HepG2 (cell line): Measurements from ENCODE around the gene HES3. TPM values are rescaled to one million over a fixed set of nuclear protein-coding genes. Genes with fewer than 3 reads are reported as not detected.
A peak's percentile ranks its signal among the peaks of the same experiment; 100 is the strongest.

ENCODE experiments used
- AGO1 ChIP-seq: fragments of 200-400 bp; formaldehyde crosslinking; IDR thresholded peaks from 2 replicates; pipeline ENCODE4 v1.6.1; 2017; ENCODE audit warnings: mild to moderate bottlenecking, low read depth, low read length, moderate library complexity; ENCODE audit not compliant: poor library complexity, severe bottlenecking
- GATA4 ChIP-seq: sonication (generic); IDR thresholded peaks from 2 replicates; pipeline ENCODE4 v1.6.1; 2016; ENCODE audit warnings: antibody characterized with exemption, low read depth, borderline replicate concordance
- NFE2L1 ChIP-seq: sonication (generic); formaldehyde crosslinking; IDR thresholded peaks from 2 replicates; pipeline ENCODE4 v1.4.0; 2020; ENCODE audit warnings: missing genetic modification reagents, mild to moderate bottlenecking, borderline replicate concordance
- ZNF260 ChIP-seq: sonication (generic); formaldehyde crosslinking; IDR thresholded peaks from 2 replicates; pipeline ENCODE4 v1.4.0; 2020; ENCODE audit warnings: missing genetic modification reagents, low read depth, mild to moderate bottlenecking, borderline replicate concordance
- ZNF317 ChIP-seq: sonication (generic); formaldehyde crosslinking; IDR thresholded peaks from 2 replicates; pipeline ENCODE4 v1.5.0; 2020; ENCODE audit warnings: mild to moderate bottlenecking, missing genetic modification reagents
- ZNF713 ChIP-seq: sonication (generic); formaldehyde crosslinking; IDR thresholded peaks from 2 replicates; pipeline ENCODE4 v1.4.0; 2020; ENCODE audit warnings: mild to moderate bottlenecking, missing genetic modification reagents
- ZNF766 ChIP-seq: sonication (generic); formaldehyde crosslinking; IDR thresholded peaks from 2 replicates; pipeline ENCODE4 v1.5.0; 2020; ENCODE audit warnings: missing genetic modification reagents, borderline replicate concordance
- ZSCAN9 ChIP-seq: IDR thresholded peaks from 2 replicates; pipeline ENCODE4 v1.6.1; 2016; ENCODE audit warnings: borderline replicate concordance
- polyA plus RNA-seq, 8 experiments: library from polyadenylated mRNA; depleted of rRNA in 3 of 8; stranded (reverse) in 7 of 8; unstranded in 1 of 8; fragments of >200 nt; fragmentation: Illumina TruSeq in 4 of 8; extraction: Trizol in 4 of 8; gene quantifications; 2 replicates each; pipeline versions ENCODE4 v1.2.1 to v1.2.3, GENCODE V29; 2011 to 2016; ENCODE audit warnings: low read depth in 4 of 8, missing spikeins in 1 of 8, mixed read lengths in 1 of 8; ENCODE audit not compliant: insufficient read depth in 1 of 8
- total RNA-seq, 5 experiments: library from RNA; depleted of rRNA; stranded (reverse); fragments of >200 nt; fragmentation: Illumina TruSeq; extraction: Trizol; gene quantifications; 2 replicates each; pipeline ENCODE4 v1.2.3, GENCODE V29; 2016; ENCODE audit warnings: low read depth in 1 of 5
- TF ChIP-seq, protein P1 (sequence below): sonication (generic); formaldehyde crosslinking; IDR thresholded peaks from 2 replicates; pipeline ENCODE4 v1.5.0; 2020; ENCODE audit warnings: missing genetic modification reagents
- TF ChIP-seq, protein P2 (sequence below): IDR thresholded peaks from 2 replicates; pipeline ENCODE4 v1.6.1; 2018; ENCODE audit warnings: missing genetic modification reagents, mild to moderate bottlenecking, missing compliant biosample characterization
- TF ChIP-seq, protein P3 (sequence below): sonication (generic); formaldehyde crosslinking; IDR thresholded peaks from 2 replicates; pipeline ENCODE4 v1.5.0; 2020; ENCODE audit warnings: mild to moderate bottlenecking, missing genetic modification reagents
- TF ChIP-seq, protein P4 (sequence below): sonication (generic); formaldehyde crosslinking; IDR thresholded peaks from 2 replicates; pipeline ENCODE4 v1.8.0; 2022; ENCODE audit warnings: mild to moderate bottlenecking, missing genetic modification reagents; ENCODE audit not compliant: insufficient replicate concordance
- TF ChIP-seq, protein P5 (sequence below): sonication (generic); formaldehyde crosslinking; IDR thresholded peaks from 2 replicates; pipeline ENCODE4 v1.9.0; 2021; ENCODE audit warnings: missing genetic modification reagents, mild to moderate bottlenecking, borderline replicate concordance
- TF ChIP-seq, protein P6 (sequence below): sonication (generic); formaldehyde crosslinking; IDR thresholded peaks from 2 replicates; pipeline ENCODE4 v1.5.0; 2020; ENCODE audit warnings: missing genetic modification reagents

Gene HES3
- total and polyA plus RNA-seq, 2 of the 13 experiments (the other 11 are each of a cell fraction or from before 2014, with no cell fraction given) = not detected

DNA sequence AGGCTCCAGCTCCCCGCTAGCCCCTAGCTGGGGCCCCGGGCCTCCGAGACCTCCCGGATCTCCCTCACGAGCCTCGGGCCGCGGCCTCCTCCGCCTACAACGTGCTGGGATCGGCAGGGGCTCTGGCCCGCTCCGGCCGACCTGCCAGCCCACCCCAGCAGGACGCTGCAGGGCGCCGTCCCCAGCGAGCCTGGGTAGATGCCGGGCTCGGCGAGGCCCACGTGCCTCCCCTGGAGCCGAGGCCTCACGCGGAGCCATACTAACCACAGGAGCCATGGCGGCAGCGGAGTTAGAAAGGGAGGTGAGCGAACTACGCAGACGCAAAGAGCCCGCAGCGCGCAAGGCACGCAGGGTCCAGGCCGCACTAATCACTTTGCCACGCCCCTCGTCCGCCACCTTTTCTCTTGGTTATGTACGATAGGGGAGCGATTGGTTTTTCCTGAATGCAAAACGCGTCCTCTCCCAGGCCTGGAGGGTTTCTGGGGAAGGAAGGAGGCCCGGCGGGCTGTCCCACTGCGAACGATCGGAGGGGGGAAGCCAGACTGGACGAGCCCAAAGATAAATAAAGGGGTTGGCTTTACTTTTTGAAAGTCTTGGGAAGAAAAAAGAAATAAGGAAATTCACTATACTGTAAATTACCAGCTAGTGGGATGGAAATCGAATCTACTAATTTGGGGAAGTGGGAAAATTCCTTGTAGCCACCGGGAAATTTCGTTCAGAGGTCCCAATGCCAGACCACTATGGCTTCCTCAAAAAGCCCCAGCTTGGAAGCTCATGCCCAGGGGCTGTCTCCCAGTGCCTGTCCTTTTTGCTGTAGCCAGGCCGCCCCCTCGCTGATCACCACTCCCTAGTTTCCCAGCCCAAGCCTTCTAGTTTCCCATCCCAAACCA, 44.4 kb upstream of the HES3 start, which contains the start of gene RPL22 (continued):
- TF ChIP-seq, protein P1, sequence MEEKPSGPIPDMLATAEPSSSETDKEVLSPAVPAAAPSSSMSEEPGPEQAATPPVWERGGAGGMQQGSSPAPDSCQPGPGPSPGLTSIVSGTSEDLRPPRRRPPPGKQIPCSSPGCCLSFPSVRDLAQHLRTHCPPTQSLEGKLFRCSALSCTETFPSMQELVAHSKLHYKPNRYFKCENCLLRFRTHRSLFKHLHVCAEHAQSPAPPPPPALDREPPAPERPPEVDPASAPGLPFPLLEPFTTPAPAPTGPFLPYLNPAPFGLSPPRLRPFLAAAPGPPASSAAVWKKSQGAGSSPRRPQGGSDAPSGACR (CRISPR knock-in tag) = peak; percentile 77; the same call in 1 of the 2 replicates
- TF ChIP-seq ZNF766 (CRISPR knock-in tag) (peak; percentile 88; the same call in 1 of the 2 replicates), ZNF713 (CRISPR knock-in tag) (peak; percentile 66; the same call in 1 of the 2 replicates), NFE2L1 (no peak; the same call in 1 of the 2 replicates), ZNF317 (CRISPR knock-in tag) (no peak; the same call in 1 of the 2 replicates), ZSCAN9 (CRISPR knock-in tag) (peak; percentile 81; the same call in 1 of the 2 replicates), GATA4 (no peak; the same call in 1 of the 2 replicates), ZNF260 (no peak), AGO1 (peak; percentile 71)
- TF ChIP-seq, protein P2, sequence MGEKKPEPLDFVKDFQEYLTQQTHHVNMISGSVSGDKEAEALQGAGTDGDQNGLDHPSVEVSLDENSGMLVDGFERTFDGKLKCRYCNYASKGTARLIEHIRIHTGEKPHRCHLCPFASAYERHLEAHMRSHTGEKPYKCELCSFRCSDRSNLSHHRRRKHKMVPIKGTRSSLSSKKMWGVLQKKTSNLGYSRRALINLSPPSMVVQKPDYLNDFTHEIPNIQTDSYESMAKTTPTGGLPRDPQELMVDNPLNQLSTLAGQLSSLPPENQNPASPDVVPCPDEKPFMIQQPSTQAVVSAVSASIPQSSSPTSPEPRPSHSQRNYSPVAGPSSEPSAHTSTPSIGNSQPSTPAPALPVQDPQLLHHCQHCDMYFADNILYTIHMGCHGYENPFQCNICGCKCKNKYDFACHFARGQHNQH (CRISPR knock-in tag) = peak; percentile 86; the same call in 1 of the 2 replicates
- TF ChIP-seq, protein P3, sequence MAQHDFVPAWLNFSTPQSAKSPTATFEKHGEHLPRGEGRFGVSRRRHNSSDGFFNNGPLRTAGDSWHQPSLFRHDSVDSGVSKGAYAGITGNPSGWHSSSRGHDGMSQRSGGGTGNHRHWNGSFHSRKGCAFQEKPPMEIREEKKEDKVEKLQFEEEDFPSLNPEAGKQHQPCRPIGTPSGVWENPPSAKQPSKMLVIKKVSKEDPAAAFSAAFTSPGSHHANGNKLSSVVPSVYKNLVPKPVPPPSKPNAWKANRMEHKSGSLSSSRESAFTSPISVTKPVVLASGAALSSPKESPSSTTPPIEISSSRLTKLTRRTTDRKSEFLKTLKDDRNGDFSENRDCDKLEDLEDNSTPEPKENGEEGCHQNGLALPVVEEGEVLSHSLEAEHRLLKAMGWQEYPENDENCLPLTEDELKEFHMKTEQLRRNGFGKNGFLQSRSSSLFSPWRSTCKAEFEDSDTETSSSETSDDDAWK (CRISPR knock-in tag) = no peak
- TF ChIP-seq, protein P4, sequence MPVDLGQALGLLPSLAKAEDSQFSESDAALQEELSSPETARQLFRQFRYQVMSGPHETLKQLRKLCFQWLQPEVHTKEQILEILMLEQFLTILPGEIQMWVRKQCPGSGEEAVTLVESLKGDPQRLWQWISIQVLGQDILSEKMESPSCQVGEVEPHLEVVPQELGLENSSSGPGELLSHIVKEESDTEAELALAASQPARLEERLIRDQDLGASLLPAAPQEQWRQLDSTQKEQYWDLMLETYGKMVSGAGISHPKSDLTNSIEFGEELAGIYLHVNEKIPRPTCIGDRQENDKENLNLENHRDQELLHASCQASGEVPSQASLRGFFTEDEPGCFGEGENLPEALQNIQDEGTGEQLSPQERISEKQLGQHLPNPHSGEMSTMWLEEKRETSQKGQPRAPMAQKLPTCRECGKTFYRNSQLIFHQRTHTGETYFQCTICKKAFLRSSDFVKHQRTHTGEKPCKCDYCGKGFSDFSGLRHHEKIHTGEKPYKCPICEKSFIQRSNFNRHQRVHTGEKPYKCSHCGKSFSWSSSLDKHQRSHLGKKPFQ (CRISPR knock-in tag) = peak; percentile 24
- TF ChIP-seq, protein P5, sequence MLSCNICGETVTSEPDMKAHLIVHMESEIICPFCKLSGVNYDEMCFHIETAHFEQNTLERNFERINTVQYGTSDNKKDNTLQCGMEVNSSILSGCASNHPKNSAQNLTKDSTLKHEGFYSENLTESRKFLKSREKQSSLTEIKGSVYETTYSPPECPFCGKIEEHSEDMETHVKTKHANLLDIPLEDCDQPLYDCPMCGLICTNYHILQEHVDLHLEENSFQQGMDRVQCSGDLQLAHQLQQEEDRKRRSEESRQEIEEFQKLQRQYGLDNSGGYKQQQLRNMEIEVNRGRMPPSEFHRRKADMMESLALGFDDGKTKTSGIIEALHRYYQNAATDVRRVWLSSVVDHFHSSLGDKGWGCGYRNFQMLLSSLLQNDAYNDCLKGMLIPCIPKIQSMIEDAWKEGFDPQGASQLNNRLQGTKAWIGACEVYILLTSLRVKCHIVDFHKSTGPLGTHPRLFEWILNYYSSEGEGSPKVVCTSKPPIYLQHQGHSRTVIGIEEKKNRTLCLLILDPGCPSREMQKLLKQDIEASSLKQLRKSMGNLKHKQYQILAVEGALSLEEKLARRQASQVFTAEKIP = no peak
- TF ChIP-seq, protein P6, sequence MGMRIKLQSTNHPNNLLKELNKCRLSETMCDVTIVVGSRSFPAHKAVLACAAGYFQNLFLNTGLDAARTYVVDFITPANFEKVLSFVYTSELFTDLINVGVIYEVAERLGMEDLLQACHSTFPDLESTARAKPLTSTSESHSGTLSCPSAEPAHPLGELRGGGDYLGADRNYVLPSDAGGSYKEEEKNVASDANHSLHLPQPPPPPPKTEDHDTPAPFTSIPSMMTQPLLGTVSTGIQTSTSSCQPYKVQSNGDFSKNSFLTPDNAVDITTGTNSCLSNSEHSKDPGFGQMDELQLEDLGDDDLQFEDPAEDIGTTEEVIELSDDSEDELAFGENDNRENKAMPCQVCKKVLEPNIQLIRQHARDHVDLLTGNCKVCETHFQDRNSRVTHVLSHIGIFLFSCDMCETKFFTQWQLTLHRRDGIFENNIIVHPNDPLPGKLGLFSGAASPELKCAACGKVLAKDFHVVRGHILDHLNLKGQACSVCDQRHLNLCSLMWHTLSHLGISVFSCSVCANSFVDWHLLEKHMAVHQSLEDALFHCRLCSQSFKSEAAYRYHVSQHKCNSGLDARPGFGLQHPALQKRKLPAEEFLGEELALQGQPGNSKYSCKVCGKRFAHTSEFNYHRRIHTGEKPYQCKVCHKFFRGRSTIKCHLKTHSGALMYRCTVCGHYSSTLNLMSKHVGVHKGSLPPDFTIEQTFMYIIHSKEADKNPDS (CRISPR knock-in tag) = no peak
